ENCODE data around the gene UST. TPM values are rescaled to one million over a fixed set of nuclear protein-coding genes. Genes with fewer than 3 reads are reported as not detected.
"Not testable (repeated sequence)": the region's sequence is repeated elsewhere in the genome, so short reads cannot be mapped to it uniquely, and the experiment has no call there.

Gene UST
- total RNA-seq, 5 donors from 2014 or later (not counting 1 experiment from before 2014, with no cell fraction given): 1.9 to 5.3 (median 3.0) TPM

- POLR2A ChIA-PET: interaction anchor here (0.6 to 0.7 kb wide), 2 partner anchors 126 to 741 kb away, joined by 3 read pairs; no protein-coding TSS in a partner anchor
- H3K9me3 Mint-ChIP-seq: no peaks in the 10 kb centered on the region
- H3K4me1 Mint-ChIP-seq: peaks cover 25 to 29% (median 29%) of the 10 kb centered on the region in 3 donors
Observed at GRCh38 chr6:148775161-148775560, 28.3 kb downstream of the UST start.

DNA sequence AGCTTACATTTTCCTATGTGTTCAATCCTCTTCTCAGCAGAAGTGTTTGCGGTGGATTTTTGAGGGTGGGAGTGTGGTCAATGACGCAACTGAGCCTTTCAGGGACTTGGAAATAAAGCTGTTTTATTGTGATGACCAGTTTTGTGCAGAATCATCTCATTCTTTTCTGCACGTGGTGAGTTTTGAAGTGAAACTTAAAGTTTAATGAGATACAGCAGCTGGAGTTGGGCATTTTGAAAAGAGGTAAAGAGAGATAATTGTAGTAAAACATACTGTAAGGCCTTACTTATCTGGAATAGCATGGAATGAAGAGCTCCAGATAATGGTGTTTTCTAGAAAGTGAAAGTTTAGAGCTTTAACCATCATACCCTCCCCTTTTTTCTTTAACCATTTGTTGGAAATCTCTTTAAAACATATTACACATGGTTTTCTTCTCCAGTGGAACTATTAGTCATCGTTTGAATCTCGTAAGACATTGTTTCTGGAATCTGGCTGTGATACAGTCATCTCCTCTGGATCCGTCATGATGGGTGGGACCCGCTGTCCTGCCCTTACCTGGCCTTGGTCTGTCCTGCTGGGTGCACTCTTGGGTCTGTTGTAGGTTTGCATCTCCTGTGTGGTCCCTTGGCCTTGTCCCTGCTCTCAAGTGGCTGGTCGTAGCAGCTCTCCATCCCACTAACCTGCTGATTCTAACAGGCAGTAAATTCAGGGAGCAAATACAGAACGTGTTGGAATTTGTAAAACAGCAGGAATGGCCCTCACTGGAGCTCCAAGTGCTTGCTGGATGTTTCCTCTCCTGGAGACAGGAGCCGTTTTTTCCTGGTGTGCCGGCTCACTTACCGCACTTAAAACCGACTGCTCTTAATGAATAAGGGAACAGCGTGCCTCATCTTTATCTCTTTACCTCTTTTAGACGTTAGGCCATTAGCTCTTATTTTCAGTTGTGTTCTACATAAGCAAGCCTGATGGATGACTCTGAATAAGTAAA is 29.8 kb downstream of the UST start:
- Mint-ChIP-seq H3K4me1 (peaks cover 15 to 24% (median 18%) of the 10 kb centered on the region in 3 donors), H3K27me3 (peaks cover 0 to 6% of the 10 kb centered on the region in 2 donors), H3K27ac (peak overlapping the region in 1 of 2 donors; percentile 47), H3K4me3 (no peak overlapping the region), H3K36me3 (no peaks in the 10 kb centered on the region), H3K9me3 (no peaks in the 10 kb centered on the region)
- ATAC-seq (replicated peaks in 1 of 4): no peak
- peaks cover 4 to 6% of the 10 kb centered on the region in 2 experiments for H3K4me1 ChIP-seq (ENCODE audit: control insufficient read depth in 1 of 2, extremely low read depth in 1 of 2, insufficient read depth in 2 of 2, low read length in 2 of 2)
- H3K9me3 ChIP-seq: no peaks in the 10 kb centered on the region
- no peaks in the 10 kb centered on the region for H3K27me3 ChIP-seq (replicated peaks in 1 of 2; ENCODE audit: control insufficient read depth in 2 of 2, extremely low read depth in 1 of 2, insufficient read depth in 2 of 2, low read length in 1 of 2)
- no peaks in the 10 kb centered on the region for H3K36me3 ChIP-seq (ENCODE audit: control insufficient read depth in 2 of 2, extremely low read depth in 1 of 2, insufficient read depth in 1 of 2, low read length in 1 of 2)
- ChIA-PET POLR2A (interaction anchor here (0.7 to 1.2 kb wide), 2 partner anchors 10 to 39 kb away, joined by 3 to 4 read pairs; no protein-coding TSS in a partner anchor), CTCF (interaction anchor here in 1 of 2 donors (0.5 kb wide), 1 partner anchor 13 kb away, joined by 5 read pairs; no protein-coding TSS in a partner anchor)
- 87% methylated on average over 8 of the region's 15 CpGs for WGBS (ENCODE audit: insufficient coverage)
- no peak for DNase-seq
- H3K4me3 ChIP-seq (ENCODE audit: control insufficient read depth in 1 of 2, extremely low read depth in 1 of 2, low read length in 1 of 2): no peak overlapping the region
- no peak overlapping the region for H3K27ac ChIP-seq (ENCODE audit: low read length)

More at GRCh38 chr6:148775161-148775560, 28.3 kb downstream of the UST start:
- no peak overlapping the region for H3K4me3 ChIP-seq (ENCODE audit: control insufficient read depth in 1 of 2, extremely low read depth in 1 of 2, low read length in 1 of 2)
- no peaks in the 10 kb centered on the region for H3K9me3 ChIP-seq
- 43% methylated on average over 2 of the region's 6 CpGs for WGBS (ENCODE audit: insufficient coverage)
- no peak overlapping the region for H3K27ac Mint-ChIP-seq
- no peaks in the 10 kb centered on the region for H3K36me3 ChIP-seq (ENCODE audit: control insufficient read depth in 2 of 2, extremely low read depth in 1 of 2, insufficient read depth in 1 of 2, low read length in 1 of 2)
- CTCF ChIA-PET: interaction anchor here in 1 of 2 donors (0.5 kb wide), 1 partner anchor 15 kb away, joined by 8 read pairs; no protein-coding TSS in a partner anchor
- no peaks in the 10 kb centered on the region for H3K36me3 Mint-ChIP-seq
- ATAC-seq (replicated peaks in 1 of 4): no peak
- H3K27me3 Mint-ChIP-seq: peaks cover 0 to 6% of the 10 kb centered on the region in 2 donors
- H3K27me3 ChIP-seq (replicated peaks in 1 of 2; ENCODE audit: control insufficient read depth in 2 of 2, extremely low read depth in 1 of 2, insufficient read depth in 2 of 2, low read length in 1 of 2): no peaks in the 10 kb centered on the region
- H3K4me1 ChIP-seq (ENCODE audit: control insufficient read depth in 1 of 2, extremely low read depth in 1 of 2, insufficient read depth in 2 of 2, low read length in 2 of 2): peaks cover 7 to 12% of the 10 kb centered on the region in 2 experiments
- no peak overlapping the region for H3K27ac ChIP-seq (ENCODE audit: low read length)
- no peak overlapping the region for H3K4me3 Mint-ChIP-seq
- DNase-seq: no peak

- DNase-seq (no peak), ATAC-seq (replicated peaks in 1 of 4) (no peak)
- H3K27ac ChIP-seq (ENCODE audit: low read length): no peak overlapping the region
- no peaks in the 10 kb centered on the region for H3K36me3 Mint-ChIP-seq
- no peaks in the 10 kb centered on the region for H3K9me3 ChIP-seq
- CTCF ChIA-PET: no interaction called here
- H3K4me1 Mint-ChIP-seq: peaks cover 7 to 21% (median 11%) of the 10 kb centered on the region in 3 donors
- no peak overlapping the region for H3K27ac Mint-ChIP-seq
- H3K9me3 Mint-ChIP-seq: no peaks in the 10 kb centered on the region
- POLR2A ChIA-PET: no interaction called here
- peaks cover 0 to 2% of the 10 kb centered on the region in 2 donors for H3K27me3 Mint-ChIP-seq
- H3K4me3 Mint-ChIP-seq: no peak overlapping the region
- no peaks in the 10 kb centered on the region for H3K36me3 ChIP-seq (ENCODE audit: control insufficient read depth in 2 of 2, extremely low read depth in 1 of 2, insufficient read depth in 1 of 2, low read length in 1 of 2)
- no peak overlapping the region for H3K4me3 ChIP-seq (ENCODE audit: control insufficient read depth in 1 of 2, extremely low read depth in 1 of 2, low read length in 1 of 2)
- H3K4me1 ChIP-seq (ENCODE audit: control insufficient read depth in 1 of 2, extremely low read depth in 1 of 2, insufficient read depth in 2 of 2, low read length in 2 of 2): no peaks in the 10 kb centered on the region
- no peaks in the 10 kb centered on the region for H3K27me3 ChIP-seq (replicated peaks in 1 of 2; ENCODE audit: control insufficient read depth in 2 of 2, extremely low read depth in 1 of 2, insufficient read depth in 2 of 2, low read length in 1 of 2)
- WGBS (ENCODE audit: insufficient coverage): 100% methylated on average over 1 of the region's 6 CpGs
Observed at GRCh38 chr6:148779142-148779562, 32.3 kb downstream of the UST start.

DNA sequence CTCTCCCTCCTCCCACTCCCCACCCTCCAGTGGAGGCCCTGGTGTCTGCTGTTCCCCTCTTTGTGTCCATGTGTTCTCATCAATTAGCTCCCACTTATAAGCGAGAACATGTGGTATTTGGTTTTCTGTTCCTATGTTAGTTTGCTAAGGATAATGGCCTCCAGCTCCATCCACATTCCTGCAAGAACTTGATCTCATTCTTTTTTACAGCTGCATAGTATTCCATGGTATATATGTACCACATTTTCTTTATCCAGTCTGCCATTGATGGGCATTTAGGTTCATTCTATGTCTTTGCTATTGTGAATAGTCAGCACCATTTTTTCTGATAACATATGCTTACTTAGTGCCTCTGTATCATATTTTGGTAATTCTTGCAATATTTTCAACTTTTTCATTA is 33.6 kb downstream of the UST start:
- POLR2A ChIA-PET: interaction anchor here in 1 of 2 donors (0.9 to 1.5 kb wide), 2 partner anchors 13 to 19 kb away, joined by 3 to 4 read pairs; no protein-coding TSS in a partner anchor
- not testable (repeated sequence) for H3K9me3 ChIP-seq; H3K4me3 Mint-ChIP-seq; H3K4me1 ChIP-seq (ENCODE audit: control insufficient read depth in 1 of 2, extremely low read depth in 1 of 2, insufficient read depth in 2 of 2, low read length in 2 of 2); H3K27ac ChIP-seq (ENCODE audit: low read length); DNase-seq; H3K36me3 Mint-ChIP-seq; H3K36me3 ChIP-seq (ENCODE audit: control insufficient read depth in 2 of 2, extremely low read depth in 1 of 2, insufficient read depth in 1 of 2, low read length in 1 of 2); H3K27ac Mint-ChIP-seq; ATAC-seq (replicated peaks in 1 of 4); H3K27me3 ChIP-seq (replicated peaks in 1 of 2; ENCODE audit: control insufficient read depth in 2 of 2, extremely low read depth in 1 of 2, insufficient read depth in 2 of 2, low read length in 1 of 2); H3K27me3 Mint-ChIP-seq; H3K9me3 Mint-ChIP-seq; H3K4me3 ChIP-seq (ENCODE audit: control insufficient read depth in 1 of 2, extremely low read depth in 1 of 2, low read length in 1 of 2)
- peaks cover 7 to 21% (median 11%) of the 10 kb centered on the region in 3 donors for H3K4me1 Mint-ChIP-seq
- CTCF ChIA-PET: interaction anchor here in 1 of 2 donors (0.8 to 1.1 kb wide), 4 partner anchors 9 to 265 kb away, joined by 3 to 7 read pairs (median 4); no protein-coding TSS in a partner anchor
- WGBS (ENCODE audit: insufficient coverage): no CpG with 5 or more reads among the region's 1 CpG

DNA sequence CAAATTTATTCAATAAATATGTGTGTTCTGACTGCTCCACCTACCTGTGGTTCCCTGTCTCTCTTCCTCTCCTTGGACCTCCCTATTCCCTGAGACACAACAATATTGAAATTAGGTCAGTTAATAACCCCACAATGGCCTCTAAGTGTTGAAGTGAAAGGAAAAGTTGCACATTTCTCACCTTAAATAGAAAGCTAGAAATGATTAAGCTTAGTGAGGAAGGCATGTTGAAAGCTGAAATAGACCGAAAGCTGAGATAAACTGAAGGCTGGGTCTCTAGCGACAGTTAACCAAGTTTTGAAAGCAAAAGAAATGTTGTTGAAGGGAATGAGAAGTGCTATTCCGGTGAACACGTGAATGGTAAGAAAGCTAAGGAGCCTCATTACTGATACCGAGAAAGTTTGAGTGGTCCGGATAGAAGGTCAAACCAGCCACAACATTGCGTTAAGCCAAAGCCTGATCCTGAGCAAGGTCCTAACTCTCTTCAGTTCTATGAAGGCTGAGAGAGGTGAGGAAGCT is 34.1 kb downstream of the UST start:
- peak overlapping the region; percentile 40 for H3K27ac ChIP-seq (ENCODE audit: low read length)
- Mint-ChIP-seq H3K9me3 (no peaks in the 10 kb centered on the region), H3K4me3 (peak overlapping the region; percentile 32 to 46 (median 35)), H3K4me1 (peaks cover 5 to 21% (median 11%) of the 10 kb centered on the region in 3 donors), H3K27ac (peak overlapping the region; percentile 68 to 82), H3K27me3 (peaks cover 0 to 2% of the 10 kb centered on the region in 2 donors), H3K36me3 (no peaks in the 10 kb centered on the region)
- H3K36me3 ChIP-seq (ENCODE audit: control insufficient read depth in 2 of 2, extremely low read depth in 1 of 2, insufficient read depth in 1 of 2, low read length in 1 of 2): no peaks in the 10 kb centered on the region
- H3K4me1 ChIP-seq (ENCODE audit: control insufficient read depth in 1 of 2, extremely low read depth in 1 of 2, insufficient read depth in 2 of 2, low read length in 2 of 2): no peaks in the 10 kb centered on the region
- peak in 1 of 4 experiments; percentile 23 for ATAC-seq (replicated peaks in 1 of 4)
- no peaks in the 10 kb centered on the region for H3K27me3 ChIP-seq (replicated peaks in 1 of 2; ENCODE audit: control insufficient read depth in 2 of 2, extremely low read depth in 1 of 2, insufficient read depth in 2 of 2, low read length in 1 of 2)
- ChIA-PET CTCF (interaction anchor here in 1 of 2 donors (0.7 to 1.6 kb wide), 9 partner anchors 10 to 264 kb away, joined by 3 to 7 read pairs (median 3); partner anchors contain the start of gene UST), POLR2A (interaction anchor here in 1 of 2 donors (0.9 to 1.5 kb wide), 2 partner anchors 14 to 20 kb away, joined by 3 to 4 read pairs; no protein-coding TSS in a partner anchor)
- 15% methylated on average over 4 of the region's 7 CpGs for WGBS (ENCODE audit: insufficient coverage)
- H3K9me3 ChIP-seq: no peaks in the 10 kb centered on the region
- peak overlapping the region in 1 of 2 donors; percentile 2 for H3K4me3 ChIP-seq (ENCODE audit: control insufficient read depth in 1 of 2, extremely low read depth in 1 of 2, low read length in 1 of 2)
- DNase-seq: peak in 1 of 35 experiments; percentile 22

DNA sequence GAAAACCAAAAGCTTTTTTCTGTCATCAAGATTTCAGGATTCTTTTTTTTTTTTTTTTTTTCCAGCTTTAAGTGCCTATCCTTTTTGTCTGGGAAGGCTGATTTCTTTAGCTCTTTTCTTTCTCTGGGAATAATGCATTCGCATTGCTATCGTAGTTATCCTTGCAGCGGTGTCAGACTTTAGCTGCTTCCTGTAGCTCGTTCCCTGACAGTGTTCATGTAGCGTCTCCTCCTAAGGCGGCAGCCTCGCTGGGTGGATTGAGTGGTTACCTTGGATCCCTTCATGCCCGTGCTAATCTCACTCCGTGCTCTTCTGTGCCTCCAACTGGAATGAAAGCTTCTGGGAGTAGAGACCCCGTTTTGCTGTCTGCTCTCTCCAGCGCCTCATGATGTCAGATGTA is 43.1 kb downstream of the UST start:
- no peak overlapping the region for H3K4me3 ChIP-seq (ENCODE audit: control insufficient read depth in 1 of 2, extremely low read depth in 1 of 2, low read length in 1 of 2)
- no peaks in the 10 kb centered on the region for H3K4me1 Mint-ChIP-seq
- H3K4me1 ChIP-seq (ENCODE audit: control insufficient read depth in 1 of 2, extremely low read depth in 1 of 2, insufficient read depth in 2 of 2, low read length in 2 of 2): no peaks in the 10 kb centered on the region
- ChIA-PET POLR2A (no interaction called here), CTCF (interaction anchor here (0.6 to 0.7 kb wide), 4 partner anchors 13 to 42 kb away, joined by 3 to 8 read pairs (median 5); no protein-coding TSS in a partner anchor)
- H3K27ac ChIP-seq (ENCODE audit: low read length): no peak overlapping the region
- H3K27ac Mint-ChIP-seq: peak overlapping the region in 1 of 2 donors; percentile 32
- no peaks in the 10 kb centered on the region for H3K27me3 ChIP-seq (replicated peaks in 1 of 2; ENCODE audit: control insufficient read depth in 2 of 2, extremely low read depth in 1 of 2, insufficient read depth in 2 of 2, low read length in 1 of 2)
- no peak overlapping the region for H3K4me3 Mint-ChIP-seq
- DNase-seq: no peak
- H3K27me3 Mint-ChIP-seq: peaks cover 0 to 1% of the 10 kb centered on the region in 2 donors
- peaks cover 3 to 8% (median 7%) of the 10 kb centered on the region in 3 donors for H3K9me3 Mint-ChIP-seq
- no peaks in the 10 kb centered on the region for H3K36me3 ChIP-seq (ENCODE audit: control insufficient read depth in 2 of 2, extremely low read depth in 1 of 2, insufficient read depth in 1 of 2, low read length in 1 of 2)
- H3K9me3 ChIP-seq: no peaks in the 10 kb centered on the region
- no CpG with 5 or more reads among the region's 11 CpGs for WGBS (ENCODE audit: insufficient coverage)
- ATAC-seq (replicated peaks in 1 of 4): no peak
- H3K36me3 Mint-ChIP-seq: no peaks in the 10 kb centered on the region

Measured in T-cell (primary cell).